CD4-positive, alpha-beta T cell (primary cell): ENCODE results near the gene TTLL11. TPM values are rescaled to one million over a fixed set of nuclear protein-coding genes. Genes with fewer than 3 reads are reported as not detected.

Experiments used
- ATAC-seq: fragments of 200-7000 bp; cut with Tn5 transposase; one replicate; pipeline ENCODE4 v1.10.0; 2022; ENCODE audit warnings: mild to moderate bottlenecking; ENCODE audit not compliant: poor library complexity
- CTCF ChIA-PET: fragments of 350-600 bp; sonication (Branson Sonifier 250); formaldehyde crosslinking; loops from one replicate; lab custom pipeline; 2021; ENCODE audit warnings: antibody characterized with exemption, inconsistent platforms; lab: Charles Lee
- POLR2A ChIA-PET: fragments of 350-600 bp; sonication (Branson Sonifier 250); formaldehyde crosslinking; loops from one replicate; lab custom pipeline; 2021; ENCODE audit warnings: antibody characterized with exemption, inconsistent platforms; lab: Charles Lee
- DNase-seq, 14 experiments: peaks; one replicate each; pipeline ENCODE4 v3.0.0-alpha.2; 2013 to 2020; ENCODE audit warnings: mixed read lengths in 2 of 14
- H3K27ac ChIP-seq, 2 donors: one replicate each; pipeline versions ENCODE4 v1.5.1 to v1.7.0; 2013; ENCODE audit warnings: low read length in 2 of 2, low read depth in 1 of 2, mild to moderate bottlenecking in 1 of 2
- H3K27me3 ChIP-seq, 2 experiments: 1 replicate in 1 of 2; 2 replicates in 1 of 2; pipeline versions ENCODE4 v1.6.1 to v1.7.0; 2013; ENCODE audit warnings: low read length in 2 of 2, control low read depth in 1 of 2, mild to moderate bottlenecking in 1 of 2, moderate library complexity in 1 of 2; ENCODE audit not compliant: insufficient read depth in 2 of 2, control insufficient read depth in 1 of 2
- H3K36me3 ChIP-seq: one replicate; pipeline ENCODE4 v1.6.1; 2013; ENCODE audit warnings: low read length, control low read depth; ENCODE audit not compliant: insufficient read depth
- H3K4me1 ChIP-seq: one replicate; pipeline ENCODE4 v1.6.1; 2013; ENCODE audit warnings: low read length, control low read depth; ENCODE audit not compliant: insufficient read depth
- H3K4me3 ChIP-seq: one replicate; pipeline ENCODE4 v1.5.1; 2013; ENCODE audit warnings: mild to moderate bottlenecking, low read length, moderate library complexity
- H3K9me3 ChIP-seq, 2 experiments: 1 replicate in 1 of 2; 2 replicates in 1 of 2; pipeline versions ENCODE4 v1.6.1 to v1.7.0; 2013; ENCODE audit warnings: low read length in 2 of 2, mild to moderate bottlenecking in 2 of 2, control low read depth in 1 of 2, moderate library complexity in 1 of 2; ENCODE audit not compliant: control insufficient read depth in 1 of 2, insufficient read depth in 1 of 2
- H3K27ac Mint-ChIP-seq: one replicate; pipeline ENCODE4 v1.8.0; 2020; ENCODE audit warnings: mixed read lengths
- H3K27me3 Mint-ChIP-seq: one replicate; pipeline ENCODE4 v1.8.0; 2021; ENCODE audit warnings: mixed read lengths
- H3K36me3 Mint-ChIP-seq: one replicate; pipeline ENCODE4 v1.8.0; 2021; ENCODE audit warnings: low read depth, mixed read lengths
- H3K4me1 Mint-ChIP-seq: one replicate; pipeline ENCODE4 v1.8.0; 2021; ENCODE audit warnings: low read depth, mixed read lengths
- H3K4me3 Mint-ChIP-seq: one replicate; pipeline ENCODE4 v1.8.0; 2020; ENCODE audit warnings: mild to moderate bottlenecking, mixed read lengths
- H3K9me3 Mint-ChIP-seq: one replicate; pipeline ENCODE4 v1.8.0; 2020; ENCODE audit warnings: mixed read lengths
- intact Hi-C, 2 experiments: fragments of 100-400 bp; cut with DNase I in 1 of 2; cut with micrococcal nuclease in 1 of 2; formaldehyde crosslinking; loops; one replicate each; pipeline versions ENCODE4 v1.15.1 to v1.9.0; 2023 to 2025; cut with DNase I, micrococcal nuclease
- total RNA-seq, 174 experiments: library from RNA in 2 of 174; stranded (reverse) in 2 of 174; gene quantifications; one replicate each; pipeline ENCODE4 v1.2.3 and lab custom pipeline; 2021 to 2026
- TF ChIP-seq, protein P1 (sequence below): fragments of 200-600 bp; IDR thresholded peaks from one replicate; pipeline ENCODE4 v1.8.0; 2022; ENCODE audit warnings: antibody characterized with exemption, mild to moderate bottlenecking

TTLL11 gene
- total RNA-seq, 2 experiments from 2014 or later: 1.6 to 2.3 TPM

DNA sequence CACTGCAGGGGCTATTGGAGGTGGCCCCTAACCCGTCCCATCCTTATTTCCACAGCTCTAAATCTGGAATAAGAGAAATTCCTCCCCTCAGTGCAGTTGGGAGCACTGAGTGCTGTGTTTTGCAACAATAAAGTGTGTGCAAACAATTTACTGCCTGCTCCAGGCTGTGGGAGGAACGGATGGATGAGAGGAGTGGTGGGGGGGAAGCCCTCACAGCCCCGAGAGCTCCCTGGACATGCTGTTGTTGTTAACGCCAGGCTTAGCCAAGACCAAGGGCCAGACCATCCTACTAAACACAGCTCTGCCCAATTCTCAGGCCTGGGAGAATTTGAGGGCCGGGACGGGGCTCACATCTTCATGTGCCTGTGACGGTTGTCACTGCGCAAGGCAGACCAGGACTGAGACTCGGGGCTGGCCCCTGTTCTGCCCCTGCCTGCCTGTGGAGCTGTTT is 241.4 kb downstream of the TTLL11 start:
- Mint-ChIP-seq H3K4me3 (no peak overlapping the region), H3K4me1 (no peaks in the 10 kb centered on the region), H3K36me3 (no peaks in the 10 kb centered on the region), H3K27me3 (no peaks in the 10 kb centered on the region), H3K9me3 (no peaks in the 10 kb centered on the region), H3K27ac (no peak overlapping the region)
- H3K27me3 ChIP-seq: no peaks in the 10 kb centered on the region
- intact Hi-C loops: no loop called here
- no peaks in the 10 kb centered on the region for H3K36me3 ChIP-seq
- ATAC-seq (no peak), DNase-seq (no peak)
- no peak overlapping the region for H3K4me3 ChIP-seq
- POLR2A ChIA-PET: no interaction called here
- H3K9me3 ChIP-seq: peaks cover 0 to 4% of the 10 kb centered on the region in 2 experiments
- CTCF ChIA-PET: no interaction called here
- H3K27ac ChIP-seq: no peak overlapping the region
- TF ChIP-seq, protein P1, sequence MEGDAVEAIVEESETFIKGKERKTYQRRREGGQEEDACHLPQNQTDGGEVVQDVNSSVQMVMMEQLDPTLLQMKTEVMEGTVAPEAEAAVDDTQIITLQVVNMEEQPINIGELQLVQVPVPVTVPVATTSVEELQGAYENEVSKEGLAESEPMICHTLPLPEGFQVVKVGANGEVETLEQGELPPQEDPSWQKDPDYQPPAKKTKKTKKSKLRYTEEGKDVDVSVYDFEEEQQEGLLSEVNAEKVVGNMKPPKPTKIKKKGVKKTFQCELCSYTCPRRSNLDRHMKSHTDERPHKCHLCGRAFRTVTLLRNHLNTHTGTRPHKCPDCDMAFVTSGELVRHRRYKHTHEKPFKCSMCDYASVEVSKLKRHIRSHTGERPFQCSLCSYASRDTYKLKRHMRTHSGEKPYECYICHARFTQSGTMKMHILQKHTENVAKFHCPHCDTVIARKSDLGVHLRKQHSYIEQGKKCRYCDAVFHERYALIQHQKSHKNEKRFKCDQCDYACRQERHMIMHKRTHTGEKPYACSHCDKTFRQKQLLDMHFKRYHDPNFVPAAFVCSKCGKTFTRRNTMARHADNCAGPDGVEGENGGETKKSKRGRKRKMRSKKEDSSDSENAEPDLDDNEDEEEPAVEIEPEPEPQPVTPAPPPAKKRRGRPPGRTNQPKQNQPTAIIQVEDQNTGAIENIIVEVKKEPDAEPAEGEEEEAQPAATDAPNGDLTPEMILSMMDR: no peak
- H3K4me1 ChIP-seq: no peaks in the 10 kb centered on the region

DNA sequence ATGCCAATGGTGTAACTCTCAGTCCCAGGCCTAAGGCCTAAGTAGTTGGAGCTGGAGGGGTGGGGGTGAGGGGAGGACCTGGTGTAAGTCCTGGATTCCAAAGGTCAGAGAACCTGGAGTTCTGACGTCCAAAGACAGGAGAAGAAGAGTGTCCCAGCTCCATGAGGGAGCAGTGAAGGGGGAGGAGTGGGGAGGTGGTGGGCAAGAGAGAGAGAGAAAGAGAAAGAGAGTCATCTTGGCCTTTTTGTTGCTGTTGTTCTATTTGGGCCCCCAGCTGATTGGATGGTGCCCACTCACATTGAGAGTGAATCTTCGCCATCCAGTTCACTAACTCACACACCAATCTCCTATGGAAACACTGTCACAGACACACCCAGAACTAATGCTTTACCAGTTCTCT is 242.7 kb downstream of the TTLL11 start:
- POLR2A ChIA-PET: no interaction called here
- intact Hi-C loops: no loop called here
- Mint-ChIP-seq H3K27me3 (no peaks in the 10 kb centered on the region), H3K4me1 (no peaks in the 10 kb centered on the region), H3K4me3 (no peak overlapping the region), H3K9me3 (peaks cover 4% of the 10 kb centered on the region), H3K27ac (no peak overlapping the region), H3K36me3 (no peaks in the 10 kb centered on the region)
- Histone ChIP-seq H3K4me1 (no peaks in the 10 kb centered on the region), H3K36me3 (no peaks in the 10 kb centered on the region), H3K4me3 (no peak overlapping the region), H3K9me3 (peaks cover 0 to 4% of the 10 kb centered on the region in 2 experiments), H3K27ac (no peak overlapping the region), H3K27me3 (no peaks in the 10 kb centered on the region)
- CTCF ChIA-PET: no interaction called here
- TF ChIP-seq, protein P1: no peak
- DNase-seq (no peak), ATAC-seq (no peak)

DNA sequence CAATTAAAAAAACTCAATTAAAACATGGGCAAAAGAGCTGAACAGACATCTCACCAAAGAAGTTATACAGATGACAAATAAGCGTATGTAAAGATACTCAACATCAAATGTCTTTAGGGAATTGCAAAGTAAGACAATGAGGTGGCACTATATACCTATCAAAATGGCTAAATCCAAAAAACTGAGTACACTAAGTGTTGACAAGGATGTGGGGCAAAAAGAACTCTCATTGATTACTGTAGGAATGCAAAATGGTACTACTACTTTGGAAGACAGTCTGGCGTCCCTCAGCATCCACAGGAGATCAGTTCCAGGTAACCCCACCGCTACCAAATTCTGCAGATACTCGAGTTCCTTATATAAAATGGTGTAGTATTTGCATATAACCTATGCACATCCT is 243.6 kb downstream of the TTLL11 start:
- POLR2A ChIA-PET: no interaction called here
- no peaks in the 10 kb centered on the region for H3K36me3 Mint-ChIP-seq

More for the DNA sequence above, 243.6 kb downstream of the TTLL11 start:
- ATAC-seq: no peak
- Histone ChIP-seq H3K4me1 (no peaks in the 10 kb centered on the region), H3K27me3 (no peaks in the 10 kb centered on the region), H3K9me3 (peaks cover 0 to 4% of the 10 kb centered on the region in 2 experiments), H3K36me3 (no peaks in the 10 kb centered on the region), H3K27ac (no peak overlapping the region), H3K4me3 (no peak overlapping the region)
- TF ChIP-seq, protein P1: no peak
- Mint-ChIP-seq H3K4me1 (no peaks in the 10 kb centered on the region), H3K9me3 (peaks cover 7% of the 10 kb centered on the region), H3K27me3 (no peaks in the 10 kb centered on the region), H3K27ac (no peak overlapping the region), H3K4me3 (no peak overlapping the region)
- CTCF ChIA-PET: no interaction called here
- intact Hi-C loops: no loop called here
- DNase-seq: no peak
